HG03469 (cell line): Measurements from ENCODE around the gene ROR2.

Experiments
- ATAC-seq: cut with Tn5 transposase; IDR thresholded peaks from one replicate; pipeline ENCODE4 v1.9.1; 2021; ENCODE audit warnings: mild to moderate bottlenecking, moderate library complexity, moderate number of reproducible peaks; ENCODE audit not compliant: unreplicated experiment

The ROR2 gene

DNA sequence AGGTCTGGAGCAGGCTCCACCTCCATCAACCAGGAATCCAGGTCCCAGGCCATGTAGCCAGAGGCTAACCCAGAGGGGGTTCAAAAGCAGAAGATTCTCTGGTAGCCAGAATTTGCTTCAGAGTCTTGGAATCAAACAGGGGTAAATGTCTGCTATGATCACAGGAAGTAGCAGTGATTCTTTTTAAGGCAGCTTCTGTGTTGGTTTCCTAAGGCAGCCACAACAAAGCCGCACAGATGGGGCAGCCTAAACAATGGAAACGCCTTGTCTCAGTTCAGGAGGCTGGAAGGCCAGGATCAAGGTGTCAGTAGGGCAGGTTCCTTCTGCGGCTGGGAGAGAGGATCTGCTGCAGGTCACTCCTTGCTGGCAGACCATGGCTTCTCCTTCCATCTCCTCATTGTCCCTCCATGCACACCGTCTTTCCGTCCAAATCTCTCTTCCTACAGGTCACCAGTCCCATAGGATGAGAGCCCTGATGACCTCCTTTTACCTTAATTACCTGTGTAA lies 167.3 kb downstream of the ROR2 start:
- ATAC-seq = no peak

DNA sequence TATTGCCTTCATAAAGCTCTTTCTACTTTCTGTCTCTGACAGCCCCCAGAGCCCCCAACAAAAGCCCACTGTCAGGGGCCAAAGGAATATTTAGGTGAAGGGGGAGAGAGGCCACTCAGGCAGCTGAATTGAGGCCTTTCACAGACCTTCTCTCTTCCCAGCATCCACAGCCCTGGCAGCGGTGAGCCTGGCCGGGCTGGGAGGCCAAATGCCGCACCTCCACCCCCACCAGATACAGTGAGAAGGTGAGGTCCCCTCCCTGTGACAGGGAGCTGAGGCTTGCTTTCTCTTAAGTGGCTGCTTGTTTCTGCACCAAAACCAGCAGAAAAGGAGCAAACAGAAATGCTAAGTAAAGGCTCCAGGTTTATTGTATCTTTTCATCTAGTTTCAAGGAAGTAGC lies 168.1 kb downstream of the ROR2 start:
- ATAC-seq = no peak

DNA sequence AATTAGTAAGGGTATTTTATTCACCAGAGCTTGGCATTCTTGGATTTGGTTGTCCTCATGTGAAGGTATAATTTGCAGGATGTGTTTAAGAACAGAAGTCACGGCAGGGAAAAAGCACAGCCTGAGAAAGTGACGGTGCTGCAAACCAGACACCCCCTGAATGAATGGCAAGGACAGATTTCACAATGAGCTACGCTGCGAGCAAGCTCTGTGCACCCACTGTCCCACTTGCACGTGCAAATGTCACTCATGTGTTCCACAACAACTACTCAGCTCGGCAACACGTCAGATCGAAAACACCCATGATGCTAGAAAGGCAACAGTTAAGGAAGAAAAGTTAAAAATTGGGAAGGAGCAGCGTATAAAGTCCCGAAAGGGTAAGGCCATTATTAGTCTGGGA lies 168.9 kb downstream of the ROR2 start:
- ATAC-seq = no peak

DNA sequence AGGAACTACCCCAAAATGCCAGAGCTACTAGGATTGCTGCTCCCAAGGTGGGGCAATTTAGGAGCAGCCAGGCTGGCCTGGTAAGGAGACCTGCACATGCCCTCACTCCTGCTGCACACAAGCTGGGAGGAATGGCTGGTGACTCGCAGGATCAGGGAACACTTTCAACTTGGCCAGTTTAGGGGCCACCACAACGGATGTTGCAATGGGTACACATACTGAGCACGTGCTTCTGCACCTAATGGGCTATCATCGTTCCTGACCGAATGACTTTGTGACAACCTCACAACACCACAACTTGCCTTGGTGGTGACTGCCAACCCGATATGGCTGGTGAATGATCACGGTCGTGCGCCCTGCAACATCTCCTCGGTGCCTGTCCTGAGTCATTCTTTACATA lies 172.0 kb downstream of the ROR2 start:
- no peak for ATAC-seq

DNA sequence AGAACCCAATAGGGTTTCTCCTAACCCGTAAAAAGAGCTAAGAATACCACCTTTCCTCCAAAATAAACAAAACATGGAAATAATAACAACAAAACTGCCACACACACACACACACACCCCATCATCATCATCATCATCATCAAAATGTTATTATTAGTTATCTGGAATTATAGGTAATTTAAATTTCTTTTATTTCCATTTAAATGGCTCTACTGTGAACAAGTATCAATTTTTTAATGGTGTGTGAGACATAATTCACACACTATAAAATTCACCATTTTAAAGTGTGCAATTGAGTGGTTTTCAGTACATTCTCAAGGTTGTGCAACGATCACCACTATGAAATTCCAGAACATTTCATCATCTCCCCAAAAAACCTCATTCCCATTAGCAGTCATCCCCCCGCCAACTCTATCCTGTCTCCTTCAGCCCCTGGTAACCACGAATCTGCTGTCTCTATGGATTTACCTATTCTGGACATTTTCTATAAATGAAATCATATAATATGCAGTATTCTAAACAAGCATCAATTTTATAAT lies 172.7 kb downstream of the ROR2 start:
- ATAC-seq = no peak

DNA sequence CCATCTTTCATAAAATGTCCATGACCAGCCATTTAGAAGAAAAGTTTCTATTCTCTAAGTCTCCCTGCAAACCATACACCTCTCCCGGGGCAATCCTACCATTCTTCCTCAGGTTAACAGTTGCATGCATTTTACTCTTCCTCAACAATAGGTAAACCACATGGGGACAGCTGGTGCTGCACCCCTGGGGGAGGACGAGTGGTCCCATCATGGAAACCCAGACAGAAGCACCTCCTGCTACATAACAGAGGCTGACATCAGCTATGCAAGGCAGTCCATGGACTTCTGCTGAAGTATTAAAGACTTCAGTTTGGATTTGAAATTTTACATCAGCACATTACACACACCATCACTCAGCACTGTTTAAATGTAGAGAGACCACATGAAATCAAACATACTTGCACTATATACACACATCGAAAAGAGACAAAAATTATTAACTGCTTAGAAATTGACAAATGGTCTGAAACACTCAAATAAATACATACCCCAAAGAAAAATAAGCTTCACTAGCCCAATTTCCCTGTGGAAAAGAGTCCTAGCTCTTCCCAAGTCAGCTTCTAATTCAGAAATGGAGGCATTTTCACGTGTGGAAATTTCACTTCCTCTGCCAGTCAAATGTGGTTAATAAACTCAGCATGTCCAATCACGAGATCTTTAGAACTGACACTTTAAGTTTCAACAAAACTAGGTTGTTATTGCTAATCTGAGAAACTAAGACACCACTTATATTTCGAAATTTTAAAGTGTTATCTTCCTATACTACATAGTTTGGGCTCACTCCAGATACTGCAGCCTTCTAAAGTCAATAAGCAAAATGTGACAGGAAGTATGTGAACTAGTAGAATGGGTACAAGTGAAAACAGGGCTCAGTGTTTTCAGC lies 173.4 kb downstream of the ROR2 start:
- ATAC-seq = no peak

DNA sequence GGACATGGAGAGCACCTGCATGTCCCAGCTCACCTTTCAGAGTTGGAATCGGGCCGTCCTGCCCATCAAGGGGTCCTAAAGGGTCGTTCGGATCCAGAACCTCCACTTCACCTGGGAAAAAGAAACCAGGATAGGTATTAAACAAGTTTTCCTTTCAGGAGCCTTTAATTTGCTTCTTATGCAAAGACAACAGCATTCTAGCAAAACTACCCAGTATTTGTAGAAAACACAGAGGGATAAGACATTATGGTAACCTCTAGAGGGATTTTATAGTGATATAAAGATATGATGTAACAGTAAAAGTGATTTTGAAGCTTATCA lies 174.4 kb downstream of the ROR2 start:
- no peak for ATAC-seq

DNA sequence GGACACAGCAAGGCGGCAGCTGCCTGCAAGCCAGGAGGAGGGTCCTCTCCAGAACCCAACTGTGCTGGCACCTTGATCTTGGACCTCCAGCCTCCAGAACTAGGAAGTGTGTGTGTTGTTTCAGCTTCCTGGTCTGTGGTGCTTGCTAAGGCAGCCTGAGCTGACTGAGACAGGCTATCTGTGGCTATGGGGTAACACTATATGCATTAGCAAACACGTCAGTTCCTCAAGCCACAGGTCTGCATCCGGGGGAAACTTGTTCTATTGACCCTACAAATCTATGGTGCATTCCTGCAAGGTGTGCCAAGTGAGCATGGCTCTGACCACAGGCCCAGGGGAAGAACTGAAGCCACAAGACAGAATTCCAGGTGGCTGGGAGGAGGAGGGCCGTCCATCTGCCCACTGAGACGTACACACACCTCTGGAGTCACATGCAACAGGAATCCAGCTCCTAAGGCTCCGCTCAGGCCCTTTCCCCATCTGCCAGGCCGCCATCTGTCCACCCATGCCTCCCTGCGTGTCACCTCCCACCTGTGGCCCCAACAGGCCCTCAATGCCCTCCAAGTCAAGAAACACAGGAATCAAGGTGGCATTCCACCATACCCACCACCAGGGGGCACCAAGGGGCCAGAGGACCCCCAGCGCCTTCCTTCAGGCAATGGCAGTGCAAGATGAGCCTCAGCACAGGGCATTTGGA lies 174.9 kb downstream of the ROR2 start:
- no peak for ATAC-seq

DNA sequence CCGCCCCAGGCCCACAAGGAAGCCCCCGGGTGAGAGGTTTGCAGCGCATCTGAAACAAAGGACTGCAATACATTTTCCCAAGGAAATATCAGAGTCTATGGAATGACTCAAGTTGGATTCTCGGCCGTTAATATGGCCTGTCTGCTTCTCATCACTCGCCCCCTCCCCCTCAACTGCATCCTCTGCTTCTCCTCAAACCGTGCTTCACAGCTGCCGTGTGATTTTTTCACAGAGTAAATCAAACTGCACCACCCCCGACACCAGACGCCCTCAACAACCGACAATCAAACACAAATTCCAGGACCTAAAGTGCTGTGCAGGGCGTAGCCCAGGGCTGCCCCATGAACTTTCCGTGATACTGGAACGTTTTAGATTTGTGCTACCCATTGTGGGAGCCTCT lies 176.9 kb downstream of the ROR2 start:
- no peak for ATAC-seq

DNA sequence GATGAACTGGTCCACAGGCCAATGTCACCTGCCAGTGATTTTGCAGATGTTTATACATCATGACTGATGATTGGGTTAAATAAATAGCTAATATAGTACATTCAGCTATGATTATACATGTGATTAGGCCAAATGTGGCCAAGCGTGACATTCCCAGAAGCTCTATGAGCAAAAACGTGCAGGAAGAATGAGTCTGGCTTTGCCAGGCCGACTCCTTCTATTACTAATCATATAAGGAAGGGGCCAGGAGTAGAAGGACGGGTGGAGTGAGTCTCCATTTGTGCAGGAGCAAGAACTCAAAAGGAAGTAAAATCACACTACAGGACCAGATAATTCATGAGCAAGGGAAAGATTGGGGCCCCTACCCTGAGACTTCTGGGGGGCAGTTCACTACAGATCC lies 178.2 kb downstream of the ROR2 start:
- ATAC-seq = no peak

DNA sequence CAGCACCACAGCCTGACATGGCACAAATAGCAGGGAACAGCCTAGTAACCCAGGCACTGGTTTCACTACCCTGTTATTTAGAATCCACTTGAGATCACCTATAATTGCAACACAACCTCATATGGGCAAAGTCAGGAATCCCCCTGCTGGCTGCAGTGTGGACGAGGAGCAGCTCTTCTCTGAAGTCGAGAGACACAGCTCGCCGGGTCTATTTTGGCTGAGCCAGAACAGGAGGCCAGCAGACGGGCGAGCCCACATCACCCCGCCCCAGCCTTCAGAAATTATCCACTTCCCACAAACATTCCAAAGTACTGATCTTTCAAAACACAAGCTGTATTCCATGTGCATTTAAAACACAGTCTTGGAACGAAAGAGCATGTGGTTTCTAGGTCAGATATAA lies 179.0 kb downstream of the ROR2 start:
- no peak for ATAC-seq

DNA sequence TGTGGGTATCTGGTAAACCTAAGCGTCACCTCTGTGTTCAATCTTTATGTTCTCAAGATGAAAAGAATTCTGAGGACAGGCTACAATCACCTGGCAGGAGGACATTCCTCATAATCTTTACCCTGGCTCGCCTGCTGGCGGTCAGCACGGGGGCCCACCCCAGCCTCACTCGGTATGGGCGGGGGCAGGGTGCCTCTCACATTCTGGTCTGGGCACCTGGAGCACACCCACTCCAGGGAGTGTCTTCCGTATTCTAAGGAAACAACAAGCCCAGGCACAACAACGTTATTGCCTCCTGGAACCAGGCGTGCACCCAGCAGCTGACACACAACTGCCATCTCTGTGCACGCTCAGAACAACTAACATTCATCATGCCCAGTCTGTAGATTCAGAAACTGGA lies 179.8 kb downstream of the ROR2 start:
- ATAC-seq = no peak

DNA sequence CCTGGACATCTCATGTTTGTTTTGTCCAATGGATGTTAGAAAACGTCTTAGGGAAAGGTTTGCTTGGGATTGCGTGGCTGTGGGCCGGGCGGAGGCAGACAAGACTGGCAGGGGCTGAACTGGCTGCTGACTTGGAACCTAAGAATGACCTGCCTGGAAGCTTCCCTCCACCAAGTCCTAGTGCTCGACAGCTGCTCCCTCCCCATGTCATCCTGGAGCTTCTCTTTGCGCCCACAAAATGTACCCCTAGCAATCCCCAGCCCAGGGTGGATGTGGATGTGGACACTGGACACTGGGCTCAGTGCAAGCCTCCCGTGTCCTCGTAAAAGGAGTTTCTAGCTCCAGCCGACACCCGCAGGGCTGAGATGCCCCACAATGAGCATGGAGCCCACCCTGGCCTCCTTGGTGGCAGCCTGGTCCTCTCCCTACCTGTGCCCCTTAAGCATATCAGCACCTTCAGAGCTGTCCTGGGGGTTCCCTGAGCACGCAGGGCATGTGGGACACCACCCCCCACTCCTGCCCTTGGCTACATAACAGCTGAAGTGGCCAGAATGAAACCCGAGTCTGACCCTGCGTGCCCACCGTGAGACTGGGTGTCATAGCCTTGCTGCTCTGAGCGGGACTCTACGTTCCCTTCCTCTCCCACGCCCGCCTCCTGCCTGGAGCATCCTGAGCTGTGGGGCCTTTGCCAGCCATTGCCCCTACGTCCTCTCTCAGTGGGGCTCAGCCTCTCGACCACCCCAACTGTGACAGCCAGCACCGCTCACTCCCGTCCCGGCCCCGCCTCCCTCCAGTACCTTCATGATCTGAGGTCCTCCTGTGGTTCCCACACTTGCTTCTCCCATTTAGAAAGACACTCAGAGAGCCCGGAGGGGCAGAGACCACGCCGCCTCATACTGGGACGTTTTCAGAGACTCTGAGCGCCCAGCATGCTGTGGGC lies 180.8 kb downstream of the ROR2 start:
- ATAC-seq = no peak

DNA sequence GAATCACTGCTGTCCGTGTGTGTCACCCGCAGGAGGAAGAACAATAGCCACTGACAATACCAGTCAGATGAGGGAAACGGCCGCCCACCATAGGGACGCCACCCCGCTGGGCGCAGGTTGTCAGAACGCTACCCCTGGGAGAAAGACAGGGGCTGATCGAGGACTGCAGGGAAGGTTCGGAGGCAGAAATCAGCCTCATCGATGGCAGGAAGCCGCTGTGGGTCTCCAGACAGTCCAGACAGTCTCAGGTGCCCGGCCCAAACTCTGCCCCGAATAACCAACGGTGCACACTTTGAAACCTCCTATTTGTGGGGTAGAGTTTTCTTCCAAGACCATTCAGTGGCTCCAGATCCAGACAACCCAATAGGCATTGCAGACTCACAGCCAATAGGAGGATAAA lies 181.5 kb downstream of the ROR2 start:
- ATAC-seq = no peak

DNA sequence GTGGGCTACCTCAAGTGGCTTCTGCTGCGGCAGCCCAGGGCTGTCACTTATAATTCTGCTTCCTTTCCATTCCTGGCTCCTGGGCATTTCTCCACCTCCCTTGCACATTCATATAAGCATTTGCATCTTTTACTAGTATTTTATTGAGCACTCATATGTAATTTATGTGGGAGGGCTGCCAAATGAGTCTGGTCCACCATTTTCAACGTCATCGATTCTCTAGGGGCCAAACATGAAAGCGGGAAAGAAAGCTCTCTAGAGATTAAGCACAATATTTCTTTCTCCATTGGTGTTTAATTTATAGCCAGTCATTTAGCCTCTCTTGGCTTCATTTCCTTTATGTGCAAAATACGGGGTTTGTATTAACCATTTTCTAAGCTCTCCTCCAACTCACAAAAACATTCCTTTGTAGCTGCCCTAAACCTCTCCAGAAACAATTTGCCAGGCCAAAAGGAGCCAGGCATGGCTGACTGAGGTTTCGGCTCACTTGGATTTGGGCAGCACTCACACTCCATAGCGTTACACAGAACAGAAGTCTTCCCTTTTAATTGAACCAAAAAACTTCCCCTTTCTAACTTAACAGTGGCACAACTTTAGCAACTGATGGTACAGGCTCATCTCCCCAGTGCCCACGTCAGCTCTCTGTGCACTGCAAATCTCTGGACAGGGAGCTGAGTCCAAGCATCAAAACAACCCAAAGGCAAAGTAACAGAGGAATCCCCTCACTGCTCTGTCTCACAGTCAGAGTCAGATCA lies 183.5 kb downstream of the ROR2 start:
- no peak for ATAC-seq

DNA sequence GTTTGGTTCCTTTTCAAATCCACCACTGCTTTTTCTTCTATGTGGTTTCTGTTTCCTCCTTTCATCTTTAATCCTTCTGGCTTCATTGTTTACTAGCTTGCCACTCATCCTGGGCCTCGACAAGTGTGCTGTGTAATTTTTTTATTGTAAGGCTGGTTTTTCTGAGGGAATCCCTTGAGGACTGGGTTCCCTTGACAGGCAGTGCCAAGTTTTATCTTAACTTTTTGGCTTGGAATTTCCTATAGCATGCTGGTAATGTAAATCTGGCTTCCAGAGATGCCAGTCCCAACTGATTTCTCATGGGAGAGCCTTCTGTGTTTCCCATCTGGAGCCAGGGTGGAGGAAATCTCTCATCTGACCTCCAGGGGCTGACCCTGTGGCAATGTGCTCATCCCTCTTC lies 184.7 kb downstream of the ROR2 start:
- no peak for ATAC-seq

DNA sequence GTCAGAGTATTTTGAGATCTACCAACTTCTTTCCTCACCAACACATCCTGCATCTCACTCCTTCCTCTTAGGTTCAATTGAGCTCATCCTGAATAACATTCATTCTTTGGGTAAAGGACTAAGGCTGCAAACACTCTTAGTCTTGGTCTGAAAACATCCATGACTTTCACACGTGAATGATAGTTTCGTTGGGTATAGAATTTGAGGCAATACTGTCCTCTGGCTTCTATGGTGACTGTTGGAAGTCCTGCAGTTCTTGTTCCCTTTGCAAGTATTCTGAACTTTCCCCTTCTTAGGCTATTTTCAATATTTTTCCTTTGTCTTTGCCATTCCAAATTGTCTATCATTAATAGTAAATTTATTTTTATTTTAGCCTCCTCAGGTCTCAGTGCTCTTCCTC lies 185.4 kb downstream of the ROR2 start:
- no peak for ATAC-seq

DNA sequence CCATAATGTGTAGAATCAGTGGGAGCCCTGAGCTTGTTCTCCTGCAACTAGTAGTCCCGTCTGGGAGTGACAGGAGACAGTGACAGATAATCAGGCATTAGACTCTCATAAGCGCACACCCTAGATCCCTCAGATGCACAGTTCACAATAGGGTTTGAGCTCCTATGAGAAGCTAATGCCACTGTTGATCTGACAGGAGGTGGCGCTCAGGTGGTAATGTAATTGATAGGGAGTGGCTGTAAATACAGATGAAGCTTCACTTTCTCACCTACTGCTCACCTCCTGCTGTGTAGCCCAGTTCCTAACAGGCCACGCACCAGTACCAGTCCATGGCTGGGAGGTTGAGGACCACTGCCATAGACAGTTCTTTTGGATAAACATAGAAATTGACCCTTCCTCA lies 188.7 kb downstream of the ROR2 start:
- no peak for ATAC-seq

DNA sequence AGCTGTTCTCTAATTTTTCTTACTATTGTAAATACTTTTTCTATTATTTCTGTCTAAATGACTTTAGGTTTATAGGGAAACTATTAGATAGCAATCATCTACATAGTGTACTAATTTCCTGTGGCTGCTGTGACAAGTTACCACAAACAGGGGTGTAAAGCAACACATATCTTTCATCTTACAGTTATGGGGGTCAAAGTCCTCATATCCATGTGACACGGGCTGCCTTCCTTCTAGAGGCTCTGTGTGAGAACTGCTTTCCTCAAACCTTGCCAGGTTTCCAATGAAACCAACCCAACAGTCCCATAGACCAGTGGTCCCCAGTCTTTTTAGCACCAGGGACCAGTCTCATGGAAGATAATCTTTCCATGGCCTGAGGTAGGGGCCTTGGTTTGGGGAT lies 189.1 kb downstream of the ROR2 start:
- ATAC-seq = no peak

DNA sequence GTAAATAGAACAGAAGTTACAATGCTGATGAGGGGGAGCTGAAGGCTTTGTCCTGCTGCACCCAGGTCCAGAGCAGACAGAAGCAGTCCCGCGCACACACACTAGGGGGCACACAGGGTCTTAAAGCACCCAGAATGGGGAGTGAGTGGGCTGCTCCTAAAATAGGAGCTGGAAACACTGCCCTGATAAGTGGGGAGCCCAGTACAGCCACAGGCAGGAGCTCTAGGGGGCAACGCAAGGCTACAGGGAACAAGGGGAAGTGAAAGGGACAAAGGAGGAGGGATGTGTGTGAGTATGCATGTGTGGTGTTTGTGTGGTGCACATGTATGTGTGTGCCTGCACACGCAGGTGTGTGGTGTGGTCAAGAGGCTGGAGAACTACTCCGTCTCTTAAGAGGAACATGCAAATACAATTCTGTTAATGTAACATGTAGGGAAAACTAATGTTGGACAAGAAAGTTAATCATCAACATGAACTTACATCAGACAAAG lies 191.5 kb downstream of the ROR2 start:
- peak; percentile 40 for ATAC-seq
